HUES6 (cell line): ENCODE data around the gene PCSK9.

ENCODE experiments used
- H3K27ac ChIP-seq: 2 replicates; pipeline ENCODE4 v1.7.0; 2013; ENCODE audit warnings: low read depth, mild to moderate bottlenecking, low read length, inconsistent platforms
- H3K27me3 ChIP-seq: 2 replicates; pipeline ENCODE4 v1.6.1; 2013; ENCODE audit warnings: low read length; ENCODE audit not compliant: control insufficient read depth, insufficient read depth
- H3K36me3 ChIP-seq: 2 replicates; pipeline ENCODE4 v1.6.1; 2013; ENCODE audit warnings: low read length; ENCODE audit not compliant: control insufficient read depth, insufficient read depth
- H3K4me1 ChIP-seq: 2 replicates; pipeline ENCODE4 v1.6.1; 2013; ENCODE audit warnings: low read length; ENCODE audit not compliant: control insufficient read depth, insufficient read depth
- H3K4me3 ChIP-seq: 2 replicates; pipeline ENCODE4 v1.5.1; 2013; ENCODE audit warnings: low read depth, low read length
- H3K9ac ChIP-seq: one replicate; pipeline ENCODE4 v1.6.1; 2013; ENCODE audit warnings: mild to moderate bottlenecking, low read length
- H3K9me3 ChIP-seq: 2 replicates; pipeline ENCODE4 v1.6.1; 2013; ENCODE audit warnings: low read depth, low read length; ENCODE audit not compliant: control insufficient read depth, insufficient read depth

PCSK9 gene

DNA sequence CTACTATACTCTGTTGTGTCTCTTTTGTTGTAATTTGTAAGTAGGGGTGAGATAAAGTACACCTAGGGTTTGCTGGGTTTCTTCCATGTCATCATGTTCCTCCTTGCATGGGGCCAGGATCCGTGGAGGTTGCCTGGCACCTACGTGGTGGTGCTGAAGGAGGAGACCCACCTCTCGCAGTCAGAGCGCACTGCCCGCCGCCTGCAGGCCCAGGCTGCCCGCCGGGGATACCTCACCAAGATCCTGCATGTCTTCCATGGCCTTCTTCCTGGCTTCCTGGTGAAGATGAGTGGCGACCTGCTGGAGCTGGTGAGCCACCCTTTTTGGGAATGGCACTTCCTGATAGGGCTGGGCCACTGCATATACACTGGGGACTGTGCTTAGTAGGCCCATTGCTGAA, 4.4 kb downstream of the PCSK9 start:
- H3K9me3 ChIP-seq: no peaks in the 10 kb centered on the region
- H3K4me3 ChIP-seq: no peak overlapping the region
- no peak overlapping the region for H3K27ac ChIP-seq
- H3K9ac ChIP-seq: no peak overlapping the region
- peaks cover 60% of the 10 kb centered on the region for H3K36me3 ChIP-seq
- H3K4me1 ChIP-seq: peaks cover 23% of the 10 kb centered on the region
- H3K27me3 ChIP-seq: peaks cover 26% of the 10 kb centered on the region; the same call in 1 of the 2 replicates

DNA sequence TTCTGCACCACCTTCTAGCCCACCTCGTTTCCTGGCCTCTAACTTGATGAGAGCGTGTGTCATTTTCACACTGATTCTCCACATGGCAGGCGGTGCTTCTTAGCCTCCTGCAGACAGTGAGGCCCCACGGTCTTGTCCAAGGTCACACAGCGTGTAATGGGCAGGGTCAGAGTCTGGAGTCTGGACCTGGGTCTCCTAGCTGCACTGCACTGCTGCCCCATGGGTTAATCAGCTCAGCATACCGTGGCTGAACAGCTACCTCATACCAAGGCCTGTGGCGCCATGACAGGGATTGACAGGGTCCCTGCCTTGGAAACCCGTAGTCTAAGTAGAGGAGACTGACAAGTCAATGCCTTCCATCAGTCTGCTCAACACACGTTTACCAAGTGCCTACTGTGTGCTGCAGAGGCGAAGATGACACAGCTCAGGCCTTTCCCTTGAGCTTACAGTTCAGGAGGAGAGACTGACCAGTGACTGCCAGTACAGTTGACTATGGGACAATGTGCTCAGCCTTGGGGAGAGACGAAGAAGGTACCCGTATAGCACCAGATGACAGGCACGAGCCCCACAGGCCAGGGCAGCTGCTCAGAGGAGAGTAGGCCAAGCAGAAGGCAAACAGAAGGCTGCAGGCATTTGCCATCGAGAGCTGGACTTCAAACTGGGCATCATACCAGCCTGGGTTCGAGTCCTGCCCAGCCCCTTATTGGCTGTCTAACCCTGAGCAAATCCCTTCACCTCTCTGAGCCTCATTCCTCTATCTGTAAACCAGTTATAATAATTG, 5.5 kb downstream of the PCSK9 start:
- Histone ChIP-seq H3K27ac (no peak overlapping the region), H3K9me3 (no peaks in the 10 kb centered on the region), H3K36me3 (peaks cover 71% of the 10 kb centered on the region), H3K27me3 (peaks cover 15% of the 10 kb centered on the region; the same call in 1 of the 2 replicates), H3K9ac (no peak overlapping the region), H3K4me3 (no peak overlapping the region), H3K4me1 (peaks cover 16% of the 10 kb centered on the region)

DNA sequence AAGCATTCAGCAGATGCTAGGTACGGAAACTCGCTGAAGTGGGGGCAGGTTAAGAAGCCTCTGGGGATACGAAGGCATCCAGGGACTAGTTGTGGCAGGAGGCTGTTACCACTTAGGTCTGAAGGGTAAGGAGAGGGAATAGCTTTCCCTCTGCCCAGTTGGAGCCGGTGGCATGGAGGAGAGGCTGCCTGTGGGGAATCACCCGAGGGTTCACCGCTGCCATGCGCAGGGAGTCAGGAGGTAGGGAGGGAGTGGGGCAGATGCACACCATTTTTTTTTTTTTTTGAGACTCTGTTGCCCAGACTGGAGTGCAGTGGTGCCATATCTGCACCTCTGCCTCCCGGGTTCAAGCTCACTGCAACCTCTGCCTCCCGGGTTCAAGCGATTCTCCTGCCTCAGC, 6.1 kb downstream of the PCSK9 start:
- no peak overlapping the region for H3K27ac ChIP-seq
- peaks cover 9% of the 10 kb centered on the region; the same call in 1 of the 2 replicates for H3K27me3 ChIP-seq
- peaks cover 77% of the 10 kb centered on the region for H3K36me3 ChIP-seq
- H3K9me3 ChIP-seq: no peaks in the 10 kb centered on the region
- H3K9ac ChIP-seq: no peak overlapping the region
- H3K4me1 ChIP-seq: peaks cover 16% of the 10 kb centered on the region
- H3K4me3 ChIP-seq: no peak overlapping the region

DNA sequence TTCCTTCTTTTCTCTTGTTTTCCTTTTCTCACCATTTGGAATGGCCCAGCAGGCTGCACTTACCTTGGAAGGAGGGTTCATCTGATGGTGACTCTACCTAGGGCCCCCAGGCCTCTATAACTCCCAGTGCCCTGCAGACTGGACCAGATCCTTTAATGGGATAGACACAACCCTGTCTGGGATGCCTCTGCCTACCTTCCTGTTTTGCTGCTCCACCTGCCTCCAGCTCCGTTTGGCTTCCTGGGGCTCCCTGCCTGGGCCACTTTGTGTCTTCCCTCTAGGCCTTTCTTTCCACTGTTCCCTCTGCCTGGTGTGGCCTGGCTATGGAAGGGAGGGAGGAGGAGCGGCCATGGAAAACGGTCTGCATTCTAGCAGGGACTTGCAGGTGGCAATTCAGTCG, 7.5 kb downstream of the PCSK9 start:
- no peak overlapping the region for H3K9ac ChIP-seq
- no peaks in the 10 kb centered on the region for H3K9me3 ChIP-seq
- H3K36me3 ChIP-seq: peaks cover 82% of the 10 kb centered on the region
- H3K27ac ChIP-seq: no peak overlapping the region
- H3K4me1 ChIP-seq: peaks cover 8% of the 10 kb centered on the region; the same call in 1 of the 2 replicates
- H3K4me3 ChIP-seq: no peak overlapping the region
- no peaks in the 10 kb centered on the region for H3K27me3 ChIP-seq

DNA sequence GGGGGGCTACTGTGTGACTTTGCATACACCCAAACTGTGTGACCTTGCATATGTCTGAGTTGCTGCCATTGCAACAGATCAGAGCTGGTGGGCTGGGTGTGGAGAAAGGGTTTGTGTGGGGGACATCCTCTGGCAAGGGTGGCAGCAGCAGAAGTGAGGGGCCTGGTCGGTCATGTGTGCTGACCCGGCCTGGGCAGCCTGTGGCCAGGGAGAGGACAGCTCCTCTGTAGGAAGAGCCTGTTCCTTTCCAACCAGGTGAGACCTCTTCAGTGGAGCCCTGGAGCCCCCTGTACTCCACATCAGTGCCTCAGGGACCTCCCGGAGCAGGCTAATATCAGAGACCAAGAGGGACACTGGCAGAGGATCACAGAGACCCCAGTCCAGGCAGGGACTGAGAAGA, 8.3 kb downstream of the PCSK9 start:
- Histone ChIP-seq H3K36me3 (peaks cover 89% of the 10 kb centered on the region), H3K27me3 (no peaks in the 10 kb centered on the region), H3K9me3 (no peaks in the 10 kb centered on the region), H3K4me3 (no peak overlapping the region), H3K9ac (no peak overlapping the region), H3K4me1 (peaks cover 5% of the 10 kb centered on the region; the same call in 1 of the 2 replicates), H3K27ac (no peak overlapping the region)

DNA sequence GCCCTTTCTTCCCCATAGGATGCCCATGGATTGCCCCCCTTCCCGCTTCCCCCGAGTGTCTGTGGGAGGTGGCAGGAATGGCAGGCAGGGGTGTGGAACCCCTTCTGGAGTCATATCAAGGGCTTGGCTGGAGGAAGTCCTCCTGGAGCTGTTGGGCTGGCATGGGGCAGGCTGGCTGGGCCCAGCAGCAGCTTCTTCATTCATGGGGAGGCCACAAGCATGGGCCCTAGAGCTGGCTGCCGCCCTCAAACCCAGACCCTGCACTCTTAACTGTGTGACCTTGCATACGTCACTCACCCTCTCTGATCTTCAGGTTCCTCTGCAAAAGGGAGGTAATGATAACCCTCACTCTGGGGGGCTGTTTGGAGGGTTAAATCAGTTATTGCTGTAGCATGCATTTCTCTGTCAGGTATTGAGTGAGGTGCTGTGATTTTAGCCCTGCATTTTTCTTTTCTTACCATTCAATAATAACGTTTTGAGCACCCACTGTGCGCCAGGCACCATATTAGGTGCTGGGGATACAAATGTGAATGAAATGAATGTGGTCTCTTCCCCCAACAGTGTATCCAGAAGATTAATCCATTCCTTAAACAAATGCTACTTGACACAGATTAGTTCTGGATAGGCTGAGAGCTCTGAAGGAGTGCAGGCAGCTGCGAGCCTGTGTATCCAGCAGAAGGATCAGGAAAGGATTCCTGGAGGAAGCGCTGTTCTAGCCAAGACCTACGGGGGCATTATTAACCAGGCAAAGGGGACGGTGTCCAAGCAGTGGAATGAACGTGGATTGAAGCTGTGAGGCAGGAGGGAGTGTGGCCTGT, 9.3 kb downstream of the PCSK9 start:
- Histone ChIP-seq H3K4me3 (no peak overlapping the region), H3K4me1 (no peaks in the 10 kb centered on the region), H3K27ac (no peak overlapping the region), H3K27me3 (no peaks in the 10 kb centered on the region), H3K9ac (no peak overlapping the region), H3K9me3 (no peaks in the 10 kb centered on the region), H3K36me3 (peaks cover 96% of the 10 kb centered on the region)

DNA sequence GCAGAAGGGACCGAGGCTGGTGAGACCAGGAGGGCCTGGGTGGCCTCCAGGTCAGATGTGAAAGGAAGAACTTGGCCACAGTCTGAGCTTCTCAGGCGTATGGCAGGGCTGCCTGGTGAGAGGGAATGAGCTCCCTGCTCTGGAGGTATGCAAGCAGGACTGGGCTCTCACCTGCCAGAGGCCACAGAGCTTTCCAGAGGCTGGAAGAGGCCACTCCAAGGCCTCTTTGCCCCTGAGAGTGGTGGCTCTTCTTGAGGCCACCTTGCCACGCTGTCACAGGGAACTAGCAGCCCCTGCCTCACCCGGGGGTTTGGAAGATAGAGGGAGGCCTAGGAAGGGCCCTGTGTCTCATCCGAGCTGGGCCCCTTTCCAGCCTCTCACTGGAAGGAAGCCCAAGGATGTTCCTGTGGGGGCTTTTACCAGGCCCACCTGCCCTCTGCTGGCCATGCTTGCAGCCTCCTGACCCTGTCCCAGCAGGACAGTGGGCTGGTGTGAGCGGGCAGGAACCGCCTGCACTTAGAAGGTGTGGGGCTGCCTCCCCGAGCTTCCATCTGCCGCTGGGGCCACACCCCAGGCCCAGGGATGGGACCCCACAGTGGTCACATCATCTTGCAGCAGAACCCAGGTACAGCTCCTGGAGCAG, 10.0 kb downstream of the PCSK9 start:
- no peak overlapping the region for H3K27ac ChIP-seq
- H3K4me3 ChIP-seq: no peak overlapping the region
- no peaks in the 10 kb centered on the region for H3K4me1 ChIP-seq
- no peaks in the 10 kb centered on the region for H3K9me3 ChIP-seq
- H3K27me3 ChIP-seq: no peaks in the 10 kb centered on the region
- no peak overlapping the region for H3K9ac ChIP-seq
- H3K36me3 ChIP-seq: peaks cover 95% of the 10 kb centered on the region

DNA sequence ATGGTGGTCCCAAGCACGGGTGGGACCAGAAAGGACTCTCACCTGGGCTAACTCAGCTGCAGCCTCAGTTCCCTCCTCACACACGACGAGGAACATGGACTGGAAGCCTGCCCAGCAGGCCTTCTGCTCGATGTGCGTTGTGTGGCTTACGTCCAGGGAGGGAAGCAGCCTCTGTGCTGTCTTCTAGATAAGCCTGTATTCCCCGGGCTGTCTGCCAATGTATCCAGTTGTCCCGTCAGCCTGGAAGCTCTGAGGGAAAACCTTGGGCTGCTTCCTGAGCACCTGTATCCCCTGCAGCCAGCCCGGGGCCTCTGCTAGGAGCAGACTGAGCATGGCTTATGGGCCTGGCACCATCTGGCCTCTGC, 10.5 kb downstream of the PCSK9 start:
- Histone ChIP-seq H3K4me3 (no peak overlapping the region), H3K9ac (no peak overlapping the region), H3K27ac (no peak overlapping the region), H3K9me3 (no peaks in the 10 kb centered on the region), H3K4me1 (no peaks in the 10 kb centered on the region), H3K36me3 (peaks cover 93% of the 10 kb centered on the region), H3K27me3 (no peaks in the 10 kb centered on the region)

DNA sequence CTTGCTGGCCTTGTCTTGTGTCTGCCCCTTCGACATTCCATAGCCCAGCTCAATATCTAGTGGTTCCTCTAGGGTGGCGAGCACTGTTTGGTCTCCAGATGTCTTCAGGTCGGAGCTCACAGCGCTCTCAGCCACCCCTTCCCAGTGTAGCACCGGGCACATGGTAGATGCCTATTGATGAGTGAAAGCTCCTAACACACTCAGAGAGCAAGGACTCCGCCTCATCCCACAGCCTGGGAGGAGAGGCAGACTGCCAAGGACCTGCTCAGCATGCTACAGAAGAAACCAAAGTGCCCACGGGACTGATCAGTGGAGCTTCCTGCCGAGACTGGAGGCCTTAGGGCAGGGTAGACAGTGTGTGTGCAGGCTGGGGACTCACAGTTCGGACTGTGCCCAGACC, 10.9 kb downstream of the PCSK9 start:
- H3K27me3 ChIP-seq: no peaks in the 10 kb centered on the region
- H3K4me1 ChIP-seq: no peaks in the 10 kb centered on the region
- H3K27ac ChIP-seq: no peak overlapping the region
- no peak overlapping the region for H3K4me3 ChIP-seq
- H3K36me3 ChIP-seq: peaks cover 93% of the 10 kb centered on the region
- no peaks in the 10 kb centered on the region for H3K9me3 ChIP-seq
- H3K9ac ChIP-seq: no peak overlapping the region

DNA sequence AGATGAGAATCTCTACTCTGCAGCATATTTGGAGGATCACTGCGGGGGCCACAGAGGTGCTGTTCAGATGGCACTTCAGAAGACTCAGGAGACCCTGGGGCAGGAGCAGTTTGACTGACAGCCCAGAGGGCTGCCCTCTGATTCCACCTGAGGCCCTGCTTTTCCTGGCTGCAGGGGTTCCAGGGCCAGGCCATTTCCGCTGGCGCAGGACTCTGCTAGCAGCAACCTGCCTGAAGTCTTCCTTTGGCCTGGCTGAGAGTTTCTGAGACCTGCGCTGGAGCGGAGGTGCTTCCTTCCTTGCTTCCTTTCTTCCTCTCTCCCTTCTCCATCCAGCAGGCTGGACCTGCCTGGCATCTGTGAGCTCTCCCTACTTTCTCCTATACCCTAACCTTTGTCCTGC, 11.8 kb downstream of the PCSK9 start:
- no peak overlapping the region for H3K4me3 ChIP-seq
- H3K36me3 ChIP-seq: peaks cover 92% of the 10 kb centered on the region
- H3K27ac ChIP-seq: no peak overlapping the region
- no peaks in the 10 kb centered on the region for H3K27me3 ChIP-seq
- H3K9ac ChIP-seq: no peak overlapping the region
- H3K4me1 ChIP-seq: no peaks in the 10 kb centered on the region
- no peaks in the 10 kb centered on the region for H3K9me3 ChIP-seq

DNA sequence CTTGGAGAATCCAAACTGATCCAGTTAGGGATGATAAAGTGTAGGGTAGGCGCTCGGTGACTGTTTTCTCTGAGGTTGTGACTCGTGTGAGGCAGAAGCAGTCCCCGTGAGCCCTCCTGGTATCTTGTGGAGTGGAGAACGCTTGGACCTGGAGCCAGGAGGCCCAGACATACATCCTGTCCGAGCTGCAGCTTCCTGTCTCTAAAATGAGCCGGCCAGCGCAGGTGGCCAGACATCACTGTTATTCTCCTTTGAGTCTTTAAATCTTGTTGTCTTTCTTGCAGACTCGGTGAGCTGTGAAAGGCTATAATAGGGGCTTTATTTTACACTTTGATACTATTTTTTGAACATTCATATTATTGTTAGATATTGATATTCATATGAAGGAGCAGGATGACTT, 12.3 kb downstream of the PCSK9 start:
- H3K9me3 ChIP-seq: no peaks in the 10 kb centered on the region
- H3K27ac ChIP-seq: no peak overlapping the region
- no peaks in the 10 kb centered on the region for H3K4me1 ChIP-seq
- H3K27me3 ChIP-seq: no peaks in the 10 kb centered on the region
- H3K4me3 ChIP-seq: no peak overlapping the region
- peaks cover 91% of the 10 kb centered on the region for H3K36me3 ChIP-seq
- no peak overlapping the region for H3K9ac ChIP-seq
